ENCODE measurements around the gene ATP8A1. TPM values are rescaled to one million over a fixed set of nuclear protein-coding genes. Genes with fewer than 3 reads are reported as not detected.

ATP8A1 gene
- total RNA-seq, 1 experiment from 2014 or later: 0.29 TPM

DNA sequence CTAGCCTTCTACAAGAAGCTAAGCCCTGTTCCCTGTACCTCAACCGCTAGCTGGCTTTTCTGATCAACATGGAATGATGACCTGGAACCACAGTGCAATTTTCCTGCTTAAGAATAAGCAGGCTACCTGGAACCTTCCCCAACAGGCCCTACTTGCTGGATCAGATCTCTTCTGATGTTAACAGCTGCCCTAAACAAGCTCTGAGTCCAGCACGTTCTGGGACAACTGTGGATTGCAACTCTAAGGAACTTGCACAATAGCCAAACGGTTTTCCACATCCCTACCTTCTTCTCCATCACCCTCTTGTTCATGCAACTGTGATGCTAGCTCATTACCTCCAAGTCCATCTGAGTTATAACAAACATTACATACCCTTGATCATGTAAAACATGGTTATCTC, 19.8 kb downstream of the ATP8A1 start:
- DNase-seq (ENCODE audit: low read depth, low spot score): no peak
- in situ Hi-C loops (cut with HindIII; ENCODE audit: low pct_unique_long_range_greater_than_20kb, low sequenced_read_pairs): no loop called here

DNA sequence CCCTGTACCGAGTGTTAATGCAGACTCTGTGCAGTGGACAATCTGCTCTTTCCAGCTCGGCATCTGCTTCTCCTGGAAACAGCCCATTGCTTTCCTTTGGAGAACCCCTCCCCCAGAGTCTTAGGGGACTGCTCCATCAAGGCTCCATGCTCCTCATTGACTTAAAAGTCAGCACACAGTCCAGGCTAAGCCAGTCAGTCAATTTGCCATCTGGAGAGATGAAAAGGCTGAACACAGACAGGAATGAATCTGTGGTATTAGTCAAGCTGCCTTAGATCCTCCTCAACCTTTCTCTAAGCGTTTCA, 20.3 kb downstream of the ATP8A1 start:
- in situ Hi-C loops (cut with HindIII; ENCODE audit: low pct_unique_long_range_greater_than_20kb, low sequenced_read_pairs): no loop called here
- no peak for DNase-seq (ENCODE audit: low read depth, low spot score)

DNA sequence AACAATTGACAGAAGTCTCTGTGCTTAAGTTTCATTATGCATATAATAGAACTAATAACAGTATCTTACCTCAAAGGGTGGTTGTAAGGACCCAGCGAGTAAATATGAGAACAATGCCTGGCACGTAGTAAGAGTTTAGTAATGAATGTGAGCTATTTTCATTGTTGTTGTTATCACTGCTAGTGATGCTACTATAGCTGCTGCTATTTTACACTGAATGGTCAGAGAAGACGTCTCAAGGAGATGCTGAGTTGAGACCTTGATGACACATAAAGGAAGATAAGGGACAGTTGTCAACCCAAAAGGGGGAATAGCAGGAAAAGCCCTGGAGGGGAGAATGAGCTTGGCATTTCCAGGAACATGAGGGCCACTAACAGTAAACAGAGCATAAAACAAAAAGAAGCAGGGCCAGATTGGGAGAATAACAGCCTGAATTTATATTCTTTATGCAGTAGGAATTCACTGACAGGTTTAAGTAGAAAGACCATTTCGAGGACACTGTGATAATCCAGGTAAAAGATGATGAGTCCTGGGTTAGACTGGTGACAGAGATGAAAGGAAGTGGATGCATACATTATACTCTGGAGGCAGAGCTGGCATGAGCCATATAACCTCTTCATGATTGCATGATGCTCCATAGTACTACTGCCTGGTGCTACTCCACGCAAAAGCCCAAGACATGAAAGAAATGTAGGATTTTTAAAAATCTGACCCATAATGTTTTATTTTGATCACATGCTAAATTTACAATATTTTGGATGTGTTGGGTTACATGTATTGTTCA, 23.1 kb downstream of the ATP8A1 start:
- in situ Hi-C loops (cut with HindIII; ENCODE audit: low pct_unique_long_range_greater_than_20kb, low sequenced_read_pairs): no loop called here
- no peak for DNase-seq (ENCODE audit: low read depth, low spot score)

DNA sequence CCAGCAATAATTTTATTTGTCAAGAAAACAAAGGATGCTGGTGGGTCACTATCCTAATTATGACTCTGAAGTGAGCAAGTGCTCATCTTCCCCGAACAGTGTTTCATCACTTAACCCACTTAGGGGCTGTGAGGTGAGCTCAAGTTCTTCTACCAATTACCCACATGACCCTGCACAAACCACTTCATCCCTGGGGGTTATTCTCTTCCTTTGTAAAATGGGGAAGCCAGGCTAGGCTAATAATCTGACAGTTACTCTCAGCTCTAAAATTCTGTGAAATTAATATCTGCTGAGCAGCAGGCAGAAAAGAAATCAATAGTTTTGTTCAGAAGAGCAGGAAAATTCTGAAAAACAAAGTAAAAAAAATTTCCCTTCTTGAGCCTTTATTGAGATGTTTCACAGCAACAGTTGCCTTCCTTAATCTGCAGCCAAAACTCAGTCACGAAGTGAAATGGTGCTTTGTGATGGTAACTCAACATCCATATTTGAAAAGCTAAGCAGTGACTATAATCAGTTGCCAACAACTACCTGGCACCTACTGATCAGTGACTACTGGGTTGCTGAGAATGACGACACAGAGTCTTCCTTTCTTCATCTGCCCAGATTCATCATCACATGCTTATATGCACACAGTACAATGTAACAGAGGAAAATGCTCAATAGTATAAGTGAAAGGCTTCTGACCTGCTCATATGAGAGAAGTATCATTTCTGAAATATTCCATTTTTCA, 24.1 kb downstream of the ATP8A1 start:
- in situ Hi-C loops (cut with HindIII; ENCODE audit: low pct_unique_long_range_greater_than_20kb, low sequenced_read_pairs): no loop called here
- DNase-seq (ENCODE audit: low read depth, low spot score): peak; percentile 33

DNA sequence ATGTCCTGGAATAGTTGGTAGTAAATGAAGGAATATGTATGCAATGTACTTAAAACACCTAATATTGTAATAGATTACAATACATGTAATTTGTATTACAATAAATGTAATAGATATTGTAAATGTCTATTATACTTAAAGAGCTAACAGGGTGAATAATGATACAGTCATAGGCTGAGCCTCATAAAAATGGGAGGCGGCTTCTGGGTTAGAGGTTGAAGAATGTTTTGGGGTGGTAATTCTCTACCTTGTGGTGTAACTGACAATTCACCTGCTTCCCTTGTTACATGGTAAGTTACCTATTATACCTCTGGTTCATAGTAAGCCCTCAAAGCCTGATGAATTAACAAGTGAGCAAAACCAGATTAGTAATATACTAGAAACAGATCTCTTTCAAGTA, 26.0 kb downstream of the ATP8A1 start:
- no peak for DNase-seq (ENCODE audit: low read depth, low spot score)
- in situ Hi-C loops (cut with HindIII; ENCODE audit: low pct_unique_long_range_greater_than_20kb, low sequenced_read_pairs): no loop called here

DNA sequence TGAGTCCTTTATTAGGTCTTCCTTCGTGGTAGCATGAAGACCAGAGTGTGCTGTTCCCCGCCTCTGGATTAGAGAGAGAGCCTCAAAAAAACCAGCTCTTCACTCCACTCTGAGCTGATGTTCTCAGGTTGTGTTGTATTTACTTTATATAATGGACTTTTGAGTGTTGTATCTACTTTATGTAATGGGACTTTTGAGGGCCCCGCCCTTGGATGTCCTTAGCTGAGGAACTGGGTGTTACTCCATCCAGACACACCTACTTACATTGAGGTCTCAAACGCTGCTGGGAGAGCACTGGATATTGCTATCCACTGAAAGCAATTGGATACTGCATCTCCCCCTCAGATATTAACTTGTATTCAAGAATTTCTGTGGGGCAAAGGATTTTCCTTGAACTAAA, 28.2 kb downstream of the ATP8A1 start:
- in situ Hi-C loops (cut with HindIII; ENCODE audit: low pct_unique_long_range_greater_than_20kb, low sequenced_read_pairs): no loop called here
- no peak for DNase-seq (ENCODE audit: low read depth, low spot score)

DNA sequence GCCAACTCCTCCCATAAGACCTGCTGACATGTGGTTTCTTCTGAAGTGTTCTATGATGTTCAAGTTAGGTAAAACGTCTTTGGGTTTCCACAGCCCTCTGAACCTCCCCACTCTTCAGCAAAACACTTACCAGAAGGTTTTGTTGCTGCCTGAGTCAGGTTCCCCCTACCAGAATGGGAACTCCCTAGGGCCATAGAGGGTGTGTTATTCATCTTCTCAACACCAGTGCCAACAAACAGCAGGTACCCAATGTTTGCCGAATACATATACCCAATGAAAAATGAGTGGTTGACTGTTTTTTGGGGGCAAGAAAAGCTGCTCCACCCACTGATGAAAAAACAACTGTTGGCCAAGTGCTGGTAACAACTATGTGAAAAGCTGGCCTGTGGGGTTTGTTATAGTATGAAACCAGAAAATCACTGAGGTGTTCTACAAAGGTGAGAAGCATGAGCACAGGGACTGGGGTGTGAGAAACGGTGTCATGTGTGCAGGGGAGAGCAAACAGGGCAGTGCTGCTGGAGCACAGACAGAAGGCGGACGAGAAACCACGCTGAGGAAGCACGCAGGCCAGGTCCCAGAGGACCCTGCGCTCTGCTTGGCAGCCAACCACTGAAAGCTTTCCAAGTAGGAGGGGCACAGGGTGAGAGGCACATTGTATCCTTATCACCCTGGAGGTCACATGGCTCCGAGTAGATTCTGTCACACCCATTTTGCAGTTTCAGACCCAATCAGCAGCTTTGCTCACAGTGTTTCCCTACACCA, 28.8 kb downstream of the ATP8A1 start:
- in situ Hi-C loops (cut with HindIII; ENCODE audit: low pct_unique_long_range_greater_than_20kb, low sequenced_read_pairs): no loop called here

DNA sequence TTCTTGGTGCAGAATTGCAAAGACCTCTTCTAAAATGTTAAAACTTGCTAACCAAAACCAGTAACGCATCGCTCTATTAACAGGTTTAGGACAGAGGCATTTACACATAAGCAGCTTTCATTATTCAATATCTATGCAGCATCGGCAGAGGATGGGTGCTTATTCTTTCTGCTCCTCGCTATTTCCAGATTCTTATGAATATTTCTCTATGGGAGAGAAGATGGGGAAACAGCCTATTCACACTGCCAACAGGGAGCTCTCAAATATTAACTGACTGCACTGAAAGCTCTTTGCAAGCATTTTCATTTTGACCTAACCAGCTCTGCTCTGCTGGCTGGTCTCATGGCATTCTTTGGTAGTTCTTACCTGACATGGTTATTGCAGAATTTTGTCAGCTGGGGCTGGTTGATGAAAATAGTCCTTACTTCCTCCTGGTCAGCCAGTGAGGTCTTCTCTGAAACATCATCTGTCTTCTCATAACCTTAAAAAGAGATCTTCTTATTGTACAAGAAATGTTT, 30.2 kb downstream of the ATP8A1 start:
- no peak for DNase-seq (ENCODE audit: low read depth, low spot score)
- in situ Hi-C loops (cut with HindIII; ENCODE audit: low pct_unique_long_range_greater_than_20kb, low sequenced_read_pairs): no loop called here

More for the DNA sequence above, 28.8 kb downstream of the ATP8A1 start:
- DNase-seq (ENCODE audit: low read depth, low spot score): peak; percentile 26

DNA sequence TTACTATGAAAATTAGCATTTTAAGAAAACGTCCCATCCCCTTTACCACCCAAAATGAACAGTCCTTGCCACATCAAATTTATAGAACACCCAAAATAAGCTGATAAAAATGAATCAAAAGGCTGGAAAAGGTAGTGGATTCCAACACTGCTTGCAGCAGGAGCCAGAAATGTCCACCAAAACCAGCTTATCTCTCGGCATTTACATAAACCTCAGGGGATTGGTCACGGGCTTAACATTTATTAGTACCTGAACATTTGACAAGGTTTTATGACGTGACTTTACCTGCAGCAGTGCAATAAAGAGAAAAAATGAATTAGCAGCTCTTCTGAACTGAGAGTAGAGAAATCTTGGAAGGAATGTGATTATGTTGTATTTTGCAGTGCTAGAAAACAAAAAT, 31.6 kb downstream of the ATP8A1 start:
- DNase-seq (ENCODE audit: low read depth, low spot score): no peak
- in situ Hi-C loops (cut with HindIII; ENCODE audit: low pct_unique_long_range_greater_than_20kb, low sequenced_read_pairs): no loop called here

DNA sequence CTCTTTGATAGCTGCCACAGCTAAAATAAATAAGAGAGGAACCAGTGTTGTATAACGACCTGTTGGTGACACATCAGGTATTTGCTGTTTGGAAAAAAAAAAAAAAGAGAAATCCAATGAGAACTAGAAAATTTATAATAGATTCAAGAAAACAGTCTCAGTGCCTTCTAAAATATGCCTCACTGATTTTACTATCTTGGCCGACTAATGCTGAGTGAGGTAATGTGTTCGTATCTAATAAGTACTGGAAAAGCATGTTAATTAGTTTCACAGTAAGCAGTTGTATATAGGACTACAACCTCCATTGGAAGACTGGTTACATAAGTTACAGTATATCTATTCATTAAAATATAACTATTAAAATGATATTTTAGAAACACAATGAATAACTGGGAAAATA, 32.4 kb downstream of the ATP8A1 start:
- in situ Hi-C loops (cut with HindIII; ENCODE audit: low pct_unique_long_range_greater_than_20kb, low sequenced_read_pairs): no loop called here
- DNase-seq (ENCODE audit: low read depth, low spot score): no peak

DNA sequence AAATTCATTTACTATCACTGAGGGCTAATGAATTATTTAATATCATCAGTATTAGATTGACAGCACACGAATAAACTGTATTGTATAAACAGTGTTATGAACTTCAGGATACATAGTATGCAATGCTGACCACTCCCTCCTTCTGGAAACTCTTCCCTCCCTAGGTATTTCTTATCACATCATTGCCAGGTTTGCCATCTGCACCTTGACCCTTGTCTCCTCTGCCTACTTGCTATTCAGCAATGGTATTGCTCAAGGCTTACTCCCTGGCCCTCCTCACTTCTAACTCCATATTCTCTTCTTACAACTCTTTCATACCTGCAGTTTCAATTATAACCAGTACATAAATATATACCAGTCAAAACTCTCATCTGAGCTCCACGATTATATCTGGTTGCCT, 38.9 kb downstream of the ATP8A1 start:
- in situ Hi-C loops (cut with HindIII; ENCODE audit: low pct_unique_long_range_greater_than_20kb, low sequenced_read_pairs): no loop called here
- no peak for DNase-seq (ENCODE audit: low read depth, low spot score)

DNA sequence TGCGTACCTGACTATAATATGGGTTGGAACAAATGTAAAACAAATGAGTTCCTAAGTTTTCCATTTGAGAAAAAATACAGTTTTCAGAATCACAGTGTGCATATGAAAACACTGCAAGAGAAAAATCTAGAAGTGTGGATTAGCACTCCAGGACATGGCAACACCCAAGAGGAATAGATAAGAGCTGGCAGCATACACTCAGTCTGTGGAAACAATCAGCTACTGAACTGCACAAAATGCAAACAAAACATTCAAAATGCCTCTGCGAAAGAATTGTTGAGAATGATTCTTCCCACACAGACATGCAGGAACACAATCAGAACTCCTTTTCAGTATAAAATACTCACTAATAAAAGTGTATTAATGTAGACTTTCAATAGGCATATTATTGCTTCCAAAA, 39.9 kb downstream of the ATP8A1 start:
- DNase-seq (ENCODE audit: low read depth, low spot score): no peak
- in situ Hi-C loops (cut with HindIII; ENCODE audit: low pct_unique_long_range_greater_than_20kb, low sequenced_read_pairs): no loop called here

DNA sequence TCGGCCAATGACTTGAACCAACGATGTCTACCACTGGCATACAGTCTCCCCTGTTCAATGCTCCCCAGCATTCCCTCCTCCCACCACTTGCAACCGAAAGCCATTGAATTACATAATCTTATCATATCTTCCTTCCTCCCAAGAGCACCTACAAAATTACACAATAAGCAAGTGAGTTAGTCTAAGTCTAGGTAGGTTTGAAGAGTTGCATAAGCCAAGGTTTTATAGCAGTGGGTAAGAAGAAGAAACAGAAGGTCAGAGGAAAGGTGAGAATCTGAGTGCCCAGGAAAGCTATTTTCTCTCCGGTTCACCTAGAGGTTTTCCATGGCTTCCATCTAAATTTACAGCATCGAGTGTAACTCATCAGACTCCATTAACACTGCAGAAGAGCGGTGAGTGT, 40.3 kb downstream of the ATP8A1 start:
- no peak for DNase-seq (ENCODE audit: low read depth, low spot score)
- in situ Hi-C loops (cut with HindIII; ENCODE audit: low pct_unique_long_range_greater_than_20kb, low sequenced_read_pairs): no loop called here

DNA sequence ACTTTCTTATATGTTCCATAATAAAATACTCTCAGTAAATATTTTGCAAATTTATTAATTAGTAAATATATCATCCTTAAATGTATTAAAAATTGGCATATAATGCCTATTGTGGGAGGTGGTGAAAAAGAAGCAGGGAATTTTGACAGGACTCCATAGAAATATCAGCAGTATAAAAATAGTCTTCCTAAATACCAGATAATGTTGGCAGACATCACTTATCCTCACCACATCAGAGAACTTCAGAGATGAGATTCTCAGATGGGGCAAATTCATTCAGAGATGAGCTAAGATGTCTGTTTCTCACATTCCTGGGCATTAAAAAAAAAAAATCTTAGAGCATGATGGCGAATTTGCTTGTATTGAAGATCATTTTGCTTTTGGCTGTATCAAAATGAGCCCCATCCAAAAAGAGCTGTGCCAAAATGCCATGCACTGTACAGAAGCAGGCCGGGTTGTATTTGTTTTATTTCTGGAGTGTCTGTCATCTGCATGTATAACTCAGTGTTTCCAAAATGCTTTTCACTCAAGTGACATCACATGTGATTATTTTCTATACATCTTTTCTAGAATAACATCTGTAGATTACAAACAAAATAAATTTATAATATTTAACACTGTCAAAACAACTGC, 41.7 kb downstream of the ATP8A1 start:
- in situ Hi-C loops (cut with HindIII; ENCODE audit: low pct_unique_long_range_greater_than_20kb, low sequenced_read_pairs): no loop called here
- no peak for DNase-seq (ENCODE audit: low read depth, low spot score)

DNA sequence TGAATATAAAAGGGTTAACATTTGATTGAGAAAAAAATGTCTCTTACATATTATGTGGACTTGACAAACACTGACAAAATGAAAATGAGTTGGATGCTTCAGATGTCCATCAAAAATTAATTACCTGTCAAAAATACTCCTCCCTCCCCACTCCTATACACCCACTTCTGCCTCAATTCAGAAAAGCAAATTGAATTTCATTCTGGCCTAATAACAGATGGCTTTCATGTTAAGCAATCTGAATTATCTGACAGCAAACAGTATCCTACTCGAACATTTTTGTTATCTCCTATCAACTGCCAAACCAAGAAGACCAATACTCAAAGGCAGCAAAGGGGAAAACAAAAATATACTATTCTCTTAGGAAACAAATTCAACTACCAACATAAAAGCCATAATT, 44.0 kb downstream of the ATP8A1 start:
- DNase-seq (ENCODE audit: low read depth, low spot score): no peak
- in situ Hi-C loops (cut with HindIII; ENCODE audit: low pct_unique_long_range_greater_than_20kb, low sequenced_read_pairs): no loop called here

DNA sequence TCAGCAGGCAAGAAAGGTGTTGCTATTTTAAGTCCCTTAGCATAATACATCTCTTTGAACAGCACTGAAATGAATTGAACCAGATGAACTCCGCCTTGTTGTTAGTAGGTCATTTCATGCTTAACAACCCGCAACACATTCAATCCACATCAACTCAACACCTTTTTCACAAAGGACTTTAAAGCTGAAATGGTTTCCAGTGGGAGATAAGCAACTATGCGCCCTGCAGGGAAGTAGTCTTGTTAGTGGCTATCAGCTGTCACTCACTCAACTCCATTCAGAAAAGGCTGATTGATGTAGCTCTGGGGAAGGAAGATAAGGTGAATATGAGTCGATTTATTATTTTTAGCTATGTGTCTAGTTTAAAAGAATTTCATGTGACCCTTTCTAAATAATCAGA, 46.0 kb downstream of the ATP8A1 start:
- in situ Hi-C loops (cut with HindIII; ENCODE audit: low pct_unique_long_range_greater_than_20kb, low sequenced_read_pairs): no loop called here
- no peak for DNase-seq (ENCODE audit: low read depth, low spot score)

DNA sequence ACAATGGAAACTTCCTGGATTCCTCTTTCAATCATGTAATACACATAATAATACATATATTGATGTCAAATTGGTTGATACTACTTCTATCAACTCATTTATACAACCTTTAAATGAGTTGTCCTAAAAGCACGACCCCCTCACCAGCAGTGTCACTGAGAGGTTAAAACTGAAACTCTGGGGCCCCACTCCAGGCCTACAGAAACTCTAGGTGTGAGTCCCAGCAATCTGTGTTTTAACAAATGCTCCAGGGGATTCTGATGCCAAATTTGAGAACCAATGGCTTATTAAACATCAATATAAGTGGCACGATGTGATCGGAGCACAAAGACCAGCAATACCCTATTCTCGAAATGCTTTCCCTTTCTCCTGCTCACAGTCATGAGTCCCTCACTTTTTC, 47.9 kb downstream of the ATP8A1 start:
- in situ Hi-C loops (cut with HindIII; ENCODE audit: low pct_unique_long_range_greater_than_20kb, low sequenced_read_pairs): no loop called here
- no peak for DNase-seq (ENCODE audit: low read depth, low spot score)

DNA sequence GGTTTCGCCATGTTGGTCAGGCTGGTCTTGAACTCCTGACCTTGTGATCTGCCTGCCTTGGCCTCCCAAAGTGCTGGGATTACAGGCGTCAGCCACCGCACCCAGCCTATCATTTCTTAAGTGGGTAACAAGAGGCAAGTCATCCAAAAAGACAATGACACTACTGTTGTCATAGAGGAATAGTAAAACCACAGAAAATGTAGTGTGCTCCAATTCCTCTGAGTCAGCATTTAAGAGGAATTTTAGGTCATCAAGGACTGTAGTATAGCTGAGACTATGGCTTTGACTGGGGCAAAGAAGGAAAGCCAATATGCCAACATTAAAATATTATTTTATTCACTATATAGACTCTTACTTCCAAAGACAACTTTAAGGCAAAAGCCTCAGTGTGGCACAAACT, 48.4 kb downstream of the ATP8A1 start:
- peak; percentile 9 for DNase-seq (ENCODE audit: low read depth, low spot score)
- in situ Hi-C loops (cut with HindIII; ENCODE audit: low pct_unique_long_range_greater_than_20kb, low sequenced_read_pairs): no loop called here

All from SK-MEL-5 (cell line).